Keratinocyte (primary cell): ENCODE data around the gene TP53AIP1. TPM values are rescaled to one million over a fixed set of nuclear protein-coding genes. Genes with fewer than 3 reads are reported as not detected.

Source experiments
- DNase-seq: peaks from one replicate; pipeline ENCODE4 v3.0.0-alpha.2; 2011; ENCODE audit warnings: low read depth, missing footprints, low spot score
- FAIRE-seq: peaks from 2 replicates; lab custom pipeline; 2011; peaks lifted over from hg19 to GRCh38; lab: Jason Lieb, UNC
- H2AFZ ChIP-seq: 2 replicates; pipeline ENCODE4 v1.6.0; 2012; ENCODE audit warnings: low read length, control low read depth, inconsistent platforms; ENCODE audit not compliant: control insufficient read depth
- H3K27ac ChIP-seq: 2 replicates; pipeline ENCODE4 v1.5.1; 2011; ENCODE audit warnings: low read length; ENCODE audit not compliant: control insufficient read depth, insufficient read depth
- H3K27me3 ChIP-seq: 3 replicates; pipeline ENCODE4 v1.6.0; 2011; ENCODE audit warnings: low read length; ENCODE audit not compliant: control insufficient read depth, insufficient read depth; ENCODE audit errors: extremely low read depth
- H3K36me3 ChIP-seq, 2 experiments: 2 replicates in 1 of 2; 3 replicates in 1 of 2; pipeline ENCODE4 v1.5.1; 2011; ENCODE audit warnings: low read length in 2 of 2, mild to moderate bottlenecking in 1 of 2; ENCODE audit not compliant: control insufficient read depth in 2 of 2, insufficient read depth in 2 of 2; ENCODE audit errors: extremely low read depth in 1 of 2
- H3K4me1 ChIP-seq: 3 replicates; pipeline ENCODE4 v1.5.1; 2011; ENCODE audit warnings: low read length; ENCODE audit not compliant: control insufficient read depth, insufficient read depth; ENCODE audit errors: extremely low read depth
- H3K4me2 ChIP-seq: 3 replicates; pipeline ENCODE4 v1.6.0; 2011; ENCODE audit warnings: low read depth, low read length; ENCODE audit not compliant: control insufficient read depth, insufficient read depth; ENCODE audit errors: extremely low read depth
- H3K4me3 ChIP-seq, 3 experiments: fragments of 200-600 bp in 1 of 3; sonication (generic) in 1 of 3; 2 replicates in 2 of 3; 3 replicates in 1 of 3; pipeline ENCODE4 v1.5.1; 2011 to 2016; ENCODE audit warnings: low read length in 3 of 3, mild to moderate bottlenecking in 3 of 3, control low read depth in 2 of 3, inconsistent platforms in 1 of 3, low read depth in 1 of 3, mixed read lengths in 1 of 3, mixed run types in 1 of 3, moderate library complexity in 1 of 3; ENCODE audit not compliant: control insufficient read depth in 2 of 3, insufficient read depth in 2 of 3; ENCODE audit errors: extremely low read depth in 1 of 3
- H3K79me2 ChIP-seq: 2 replicates; pipeline ENCODE4 v1.6.0; 2012; ENCODE audit warnings: low read length; ENCODE audit not compliant: control insufficient read depth, insufficient read depth
- H3K9ac ChIP-seq: 3 replicates; pipeline ENCODE4 v1.6.0; 2011; ENCODE audit warnings: low read length; ENCODE audit not compliant: control insufficient read depth, insufficient read depth; ENCODE audit errors: extremely low read depth
- H3K9me1 ChIP-seq: 3 replicates; pipeline ENCODE4 v1.6.0; 2011; ENCODE audit warnings: low read length; ENCODE audit not compliant: control insufficient read depth, insufficient read depth; ENCODE audit errors: extremely low read depth
- H3K9me3 ChIP-seq: 2 replicates; pipeline ENCODE4 v1.5.1; 2012; ENCODE audit warnings: low read depth, low read length; ENCODE audit not compliant: control insufficient read depth
- H4K20me1 ChIP-seq: 3 replicates; pipeline ENCODE4 v1.6.0; 2011; ENCODE audit warnings: low read length; ENCODE audit not compliant: control insufficient read depth, insufficient read depth; ENCODE audit errors: extremely low read depth
- CTCF ChIP-seq, 3 experiments: IDR thresholded peaks in 1 of 3; conservative IDR thresholded peaks in 1 of 3; optimal IDR thresholded peaks in 1 of 3; 2 replicates in 2 of 3; 3 replicates in 1 of 3; pipeline versions ENCODE3 to v1.5.1; 2011; ENCODE audit warnings: low read length in 3 of 3, mild to moderate bottlenecking in 3 of 3, moderate library complexity in 2 of 3, control low read depth in 1 of 3, inconsistent platforms in 1 of 3; ENCODE audit not compliant: insufficient read depth in 2 of 3; ENCODE audit errors: extremely low read depth in 1 of 3
- EZH2 ChIP-seq: IDR thresholded peaks from one replicate; pipeline ENCODE4 v1.6.1; 2012; ENCODE audit warnings: inconsistent platforms, mild to moderate bottlenecking, low read length, moderate library complexity
- dilution Hi-C: fragments of 300-500 bp; cut with MboI; formaldehyde crosslinking; loops from one replicate; pipeline ENCODE4 v1.7.0; 2020; ENCODE audit warnings: low sequenced_read_pairs; ENCODE audit not compliant: extremely low pct_ligation_motif_present
- polyA plus RNA-seq, 5 experiments: library from polyadenylated mRNA; depleted of rRNA in 3 of 5; stranded (reverse) in 3 of 5; stranded (forward) in 1 of 5; unstranded in 1 of 5; fragments of >200 nt; gene quantifications; 1 replicate in 1 of 5; 2 replicates in 3 of 5; 3 replicates in 1 of 5; pipeline versions ENCODE4 v1.2.1 to v1.2.3, GENCODE V29; 2011 to 2012; ENCODE audit warnings: missing spikeins in 2 of 5, low read depth in 1 of 5, low replicate concordance in 1 of 5

Gene TP53AIP1
- polyA plus RNA-seq, 1 donor (not counting 4 experiments of a cell fraction or from before 2014, with no cell fraction given) = 37.1 TPM

GRCh38 chr11:128953151-128953550 is 10.5 kb upstream of the TP53AIP1 start:
- dilution Hi-C loops = no loop called here
- FAIRE-seq = no peak
- TF ChIP-seq CTCF (optimal IDR thresholded peaks at IDR 0.05 in 1 of 3, IDR thresholded peaks at IDR 0.05 in 1 of 3, conservative IDR thresholded peaks at IDR 0.05 in 1 of 3; ENCODE audit: extremely low read depth in 1 of 3, insufficient read depth in 2 of 3, low read length in 3 of 3) = no peak
- no peak for TF ChIP-seq EZH2

DNA sequence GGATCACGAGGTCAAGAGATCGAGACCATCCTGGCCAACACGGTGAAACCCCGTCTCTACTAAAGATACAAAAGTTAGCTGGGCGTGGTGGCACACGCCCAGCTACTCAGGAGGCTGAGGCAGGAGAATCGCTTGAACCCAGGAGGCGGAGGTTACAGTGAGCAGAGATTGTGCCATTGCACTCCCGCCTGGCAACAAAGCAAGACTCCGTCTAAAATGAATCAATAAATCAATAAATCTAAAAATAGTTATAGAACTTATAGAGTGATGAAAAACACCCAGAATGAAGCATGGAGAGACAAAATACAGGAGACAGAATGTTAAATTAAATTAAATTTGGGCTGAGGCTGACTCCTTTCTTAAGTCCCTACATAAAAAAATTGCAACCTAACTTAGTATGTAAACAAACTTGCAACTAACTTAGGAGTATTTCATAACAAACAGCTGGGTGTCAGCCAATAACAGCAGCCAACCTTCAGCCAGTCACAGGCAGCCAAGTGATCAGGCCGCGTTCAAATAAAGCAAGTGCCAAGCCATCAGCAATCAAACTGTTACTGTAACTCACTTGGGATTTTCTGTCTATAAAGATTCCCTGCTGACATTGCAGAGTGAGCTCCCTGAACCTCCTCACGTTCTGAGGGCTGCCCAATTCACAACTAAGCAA is 7.3 kb upstream of the TP53AIP1 start:
- TF ChIP-seq EZH2 = no peak
- TF ChIP-seq CTCF (optimal IDR thresholded peaks at IDR 0.05 in 1 of 3, IDR thresholded peaks at IDR 0.05 in 1 of 3, conservative IDR thresholded peaks at IDR 0.05 in 1 of 3; ENCODE audit: extremely low read depth in 1 of 3, insufficient read depth in 2 of 3, low read length in 3 of 3) = no peak

More at GRCh38 chr11:128953151-128953550, 10.5 kb upstream of the TP53AIP1 start:
- H3K4me3 ChIP-seq = no peak overlapping the region
- H3K9me1 ChIP-seq = no peaks in the 10 kb centered on the region
- no peaks in the 10 kb centered on the region for H3K79me2 ChIP-seq
- no peaks in the 10 kb centered on the region for H3K9me3 ChIP-seq
- no peaks in the 10 kb centered on the region for H4K20me1 ChIP-seq
- H3K36me3 ChIP-seq = no peaks in the 10 kb centered on the region
- H3K27me3 ChIP-seq = no peaks in the 10 kb centered on the region
- no peak overlapping the region for H3K9ac ChIP-seq
- H2AFZ ChIP-seq = no peak overlapping the region
- no peak overlapping the region for H3K4me2 ChIP-seq
- H3K27ac ChIP-seq = no peak overlapping the region
- DNase-seq = no peak
- no peaks in the 10 kb centered on the region for H3K4me1 ChIP-seq

More for the DNA sequence above, 7.3 kb upstream of the TP53AIP1 start:
- FAIRE-seq = no peak
- H3K4me1 ChIP-seq = no peaks in the 10 kb centered on the region
- no peaks in the 10 kb centered on the region for H3K36me3 ChIP-seq
- no peak for DNase-seq
- no peaks in the 10 kb centered on the region for H3K9me3 ChIP-seq
- no peak overlapping the region for H3K4me2 ChIP-seq
- no peak overlapping the region for H3K4me3 ChIP-seq
- H2AFZ ChIP-seq = peak overlapping the region; percentile 14
- no peaks in the 10 kb centered on the region for H3K79me2 ChIP-seq
- H4K20me1 ChIP-seq = no peaks in the 10 kb centered on the region
- no peak overlapping the region for H3K27ac ChIP-seq
- no peaks in the 10 kb centered on the region for H3K9me1 ChIP-seq
- H3K27me3 ChIP-seq = no peaks in the 10 kb centered on the region
- H3K9ac ChIP-seq = no peak overlapping the region
- dilution Hi-C loops = no loop called here
